CD4-positive, alpha-beta T cell treated with Interferon alpha-2 for 1 hour (primary cell): ENCODE measurements around the gene BPIFA2.
"Not testable (repeated sequence)": the region's sequence is repeated elsewhere in the genome, so short reads cannot be mapped to it uniquely, and the experiment has no call there.

Experiments
- DNase-seq, 2 donors: peaks; one replicate each; pipeline ENCODE4 v3.0.0-alpha.2; 2020 to 2022

BPIFA2 gene

DNA sequence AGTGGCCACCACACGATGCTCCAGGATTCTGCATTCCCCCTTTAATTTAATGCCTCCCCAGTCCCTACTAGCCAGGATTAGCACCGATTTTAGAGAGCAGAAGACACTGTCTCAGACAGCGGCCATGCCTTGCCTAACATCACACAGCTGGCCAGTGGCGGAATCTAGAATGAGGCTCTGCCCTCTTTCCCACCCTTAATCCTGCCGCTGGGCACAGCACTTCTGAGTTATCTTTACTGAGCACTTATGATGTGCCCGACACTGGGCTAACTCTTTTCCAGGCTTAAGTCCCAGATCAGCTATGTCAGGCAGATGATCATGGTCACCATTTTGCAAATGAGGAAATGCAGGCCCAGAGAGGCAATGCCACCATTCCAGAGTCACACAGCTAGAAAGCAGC is 5.6 kb upstream of the BPIFA2 start:
- no peak for DNase-seq

DNA sequence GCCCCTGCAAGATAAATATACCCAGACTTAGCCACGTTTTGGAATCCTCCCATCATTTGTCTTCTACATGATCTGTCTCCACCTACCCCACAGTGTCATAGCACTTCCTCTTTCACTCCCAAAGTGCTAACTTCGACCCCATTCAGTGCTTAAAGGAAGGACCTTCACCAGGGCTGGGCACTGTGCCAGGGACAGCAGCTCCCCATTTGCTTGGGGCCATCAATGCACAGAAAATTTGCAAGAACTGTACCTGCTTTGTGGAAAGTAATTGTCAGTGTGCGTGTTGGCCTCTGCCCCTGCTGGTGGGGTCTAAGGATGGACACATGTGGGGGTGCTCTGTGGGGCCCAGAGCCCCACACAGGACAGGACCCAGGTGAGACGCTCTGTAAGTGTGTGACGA is 5.2 kb upstream of the BPIFA2 start:
- DNase-seq: no peak

DNA sequence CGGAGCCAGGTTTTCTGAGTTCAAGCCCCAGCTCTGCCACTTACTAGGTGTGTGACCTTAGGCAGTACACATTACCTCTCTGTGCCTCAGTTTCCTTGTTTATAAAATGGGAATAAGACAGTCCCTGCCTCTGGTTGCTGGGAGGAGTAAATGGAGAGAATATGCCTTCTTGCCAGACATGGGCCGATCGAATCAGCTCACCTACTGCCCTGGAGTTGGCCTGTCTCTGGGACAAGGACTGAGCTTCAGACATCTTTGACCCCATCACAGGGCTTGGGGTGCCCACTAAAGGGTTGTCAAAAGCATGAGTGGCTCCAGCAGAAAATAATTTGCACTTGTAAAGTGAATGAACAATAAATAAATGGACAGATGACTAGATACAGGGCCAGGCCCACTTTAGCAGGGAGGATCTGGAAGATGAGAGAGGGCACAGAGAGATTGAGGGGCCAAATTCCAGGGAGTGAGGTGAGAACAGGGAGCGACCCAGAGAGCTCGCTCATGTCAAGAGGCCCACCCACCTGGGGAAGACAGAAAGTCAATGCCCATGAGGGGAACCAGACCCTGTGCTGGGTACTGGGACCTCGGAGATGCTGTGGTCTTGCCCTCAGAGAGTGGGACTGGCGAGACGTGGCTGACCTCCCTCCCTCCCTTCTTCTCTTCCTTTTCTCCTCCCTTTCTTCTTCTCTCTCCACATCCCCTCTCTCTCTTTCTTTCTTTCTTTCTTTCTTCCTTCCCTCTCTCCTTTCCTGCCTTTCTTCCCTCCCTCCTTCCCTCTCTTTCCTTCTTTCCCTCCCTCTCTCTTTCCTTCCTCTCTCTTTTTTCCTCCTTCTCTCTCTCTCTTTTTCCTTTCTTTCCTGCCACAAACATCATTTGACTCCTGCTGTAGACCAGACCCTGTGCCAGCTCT is 3.9 kb upstream of the BPIFA2 start:
- DNase-seq: no peak

DNA sequence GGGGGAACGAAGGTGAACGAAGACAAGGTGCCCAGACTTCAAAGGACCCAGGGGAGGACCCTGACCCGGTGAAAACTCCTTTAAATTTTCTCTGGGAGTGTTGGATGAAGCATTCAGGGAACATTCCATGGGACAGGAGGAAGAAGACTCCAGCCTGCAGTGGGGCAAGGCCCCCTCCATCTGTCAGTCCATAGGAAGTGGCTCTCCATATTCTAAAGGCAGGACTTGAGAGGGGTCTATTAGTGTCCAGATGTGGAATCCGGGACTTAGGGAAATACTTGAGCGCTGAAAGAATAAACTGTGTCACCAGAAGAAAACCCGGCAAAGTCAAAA is 3.2 kb upstream of the BPIFA2 start:
- DNase-seq: no peak

DNA sequence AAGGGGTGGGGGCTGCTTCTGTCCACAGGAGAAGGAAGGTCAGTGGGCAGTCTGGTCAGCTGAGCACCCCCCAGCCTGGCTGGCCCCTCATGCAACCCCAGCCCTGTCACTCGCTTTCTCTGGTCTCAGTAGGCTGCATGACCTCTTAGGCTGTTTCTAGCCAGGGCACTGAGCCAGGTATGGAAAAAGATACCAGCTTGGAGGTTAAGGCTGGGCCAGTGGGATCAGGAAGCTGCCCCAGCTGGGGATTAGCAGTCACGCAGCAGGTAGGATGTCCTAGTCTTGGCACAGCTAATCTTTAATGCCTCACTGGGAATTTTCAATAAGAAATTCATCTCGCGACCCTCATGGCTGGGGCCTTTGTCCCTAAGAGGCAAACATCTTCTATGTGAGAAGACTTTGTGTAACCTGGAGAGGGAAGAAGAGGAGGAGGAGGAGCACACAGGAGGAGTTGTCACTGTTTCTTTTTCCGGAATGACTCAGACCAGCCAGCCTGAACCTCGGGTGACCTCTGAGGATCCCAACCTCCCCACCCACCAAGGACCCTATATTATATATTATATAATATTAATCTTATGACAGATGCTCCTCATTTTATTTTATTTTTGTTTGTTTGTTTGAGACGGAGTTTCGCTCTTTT is 2.4 kb upstream of the BPIFA2 start:
- no peak for DNase-seq

DNA sequence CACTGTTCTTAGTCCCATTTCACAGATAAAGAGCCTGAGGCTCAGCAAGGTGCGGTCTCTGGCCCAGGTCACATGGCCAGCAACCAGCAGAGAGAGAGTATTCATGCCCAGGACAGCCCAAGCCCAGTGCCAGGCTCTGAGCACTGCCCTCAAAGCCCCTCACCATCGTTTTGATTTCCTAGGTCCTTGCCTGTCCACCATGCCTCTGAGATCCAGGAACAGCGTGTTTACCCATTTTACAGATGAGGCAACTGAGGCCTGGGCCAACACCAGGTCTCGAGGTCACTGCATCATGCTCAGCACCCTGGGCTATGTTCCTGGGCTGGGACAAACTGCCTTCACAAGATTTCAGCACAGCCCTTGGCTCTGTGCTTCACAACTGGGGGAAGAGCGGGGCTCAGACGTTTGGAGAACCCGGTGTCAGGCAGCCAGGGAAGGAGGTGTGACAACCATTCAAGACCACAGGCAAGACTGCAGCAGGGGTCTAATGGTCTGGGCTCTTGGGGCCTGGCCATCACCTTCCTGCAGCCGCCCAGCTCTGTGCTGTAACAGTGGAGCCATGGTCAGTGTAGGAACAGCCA is 1.3 kb upstream of the BPIFA2 start:
- DNase-seq: no peak

DNA sequence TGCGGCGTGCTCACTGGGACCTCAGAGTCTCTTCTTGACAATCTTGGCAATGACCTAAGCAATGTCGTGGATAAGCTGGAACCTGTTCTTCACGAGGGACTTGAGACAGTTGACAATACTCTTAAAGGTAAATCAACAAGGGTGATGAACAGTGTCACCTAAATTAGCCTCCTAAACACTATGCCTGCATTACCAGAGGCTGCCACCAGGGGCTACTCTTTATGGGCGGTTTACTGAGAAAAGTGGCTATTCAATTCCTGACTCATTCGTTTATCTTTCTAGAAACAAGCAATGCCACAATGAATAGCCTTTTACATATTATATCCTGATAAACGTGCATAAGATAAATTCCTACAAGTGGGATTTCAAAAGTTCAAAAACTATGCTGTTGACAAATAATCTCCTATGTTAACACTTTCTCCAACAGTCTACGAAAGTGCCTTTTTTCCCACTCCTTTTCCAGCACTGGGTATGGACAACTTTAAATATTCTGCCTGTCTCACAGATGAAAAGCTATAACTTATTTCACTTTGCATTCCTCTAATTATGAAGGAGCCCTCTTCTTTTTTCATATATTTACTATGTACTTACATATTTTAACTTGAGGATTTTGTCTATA is 1.3 kb downstream of the BPIFA2 start:
- DNase-seq: no peak

DNA sequence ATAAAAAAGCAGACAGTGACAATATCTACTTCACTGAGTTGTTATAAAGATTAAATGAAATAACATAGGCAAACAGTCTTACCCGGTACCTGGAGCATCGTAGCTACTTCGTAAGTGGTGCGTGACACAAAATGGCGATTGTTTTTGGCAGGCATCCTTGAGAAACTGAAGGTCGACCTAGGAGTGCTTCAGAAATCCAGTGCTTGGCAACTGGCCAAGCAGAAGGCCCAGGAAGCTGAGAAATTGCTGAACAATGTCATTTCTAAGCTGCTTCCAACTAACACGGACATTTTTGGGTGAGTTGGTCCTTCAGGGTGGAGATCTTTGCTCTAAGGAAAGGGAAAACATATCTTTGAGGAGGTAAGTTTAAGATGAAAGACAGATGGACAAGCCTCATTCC is 4.8 kb downstream of the BPIFA2 start:
- DNase-seq: no peak

DNA sequence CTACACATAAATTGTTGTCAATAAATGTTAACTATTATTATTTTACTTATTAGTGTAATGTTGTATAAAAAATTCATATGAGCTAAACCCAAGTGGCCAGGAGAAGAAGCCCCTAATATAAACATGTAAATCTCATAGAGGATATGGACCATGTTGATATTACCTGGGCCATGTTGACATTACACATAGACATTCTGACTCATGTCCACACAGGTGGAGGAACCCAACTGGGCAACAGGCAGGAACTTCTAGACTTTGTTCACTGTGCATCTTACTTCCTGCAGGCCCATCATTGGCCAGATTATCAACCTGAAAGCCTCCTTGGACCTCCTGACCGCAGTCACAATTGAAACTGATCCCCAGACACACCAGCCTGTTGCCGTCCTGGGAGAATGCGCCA is 7.2 kb downstream of the BPIFA2 start:
- no peak for DNase-seq

DNA sequence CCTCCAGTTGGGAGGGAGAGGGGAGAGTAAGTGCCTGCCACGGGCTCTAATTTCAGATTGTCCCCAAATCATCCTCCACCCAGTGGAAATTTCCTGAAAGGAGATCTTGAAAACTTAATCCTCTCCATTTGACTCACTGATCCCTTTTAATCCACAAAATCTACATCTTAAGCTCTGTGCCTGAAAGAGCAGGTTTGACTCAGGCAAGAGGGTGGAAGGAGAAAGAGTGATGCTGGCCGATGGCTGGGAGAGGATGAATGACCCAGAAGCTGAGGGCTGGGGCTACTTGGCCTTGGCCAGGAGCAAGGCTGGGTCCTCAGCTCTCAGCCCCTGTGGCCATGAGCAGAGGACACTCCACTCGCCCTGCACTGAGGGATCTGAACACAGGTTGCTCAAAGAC is 8.1 kb downstream of the BPIFA2 start:
- no peak for DNase-seq

DNA sequence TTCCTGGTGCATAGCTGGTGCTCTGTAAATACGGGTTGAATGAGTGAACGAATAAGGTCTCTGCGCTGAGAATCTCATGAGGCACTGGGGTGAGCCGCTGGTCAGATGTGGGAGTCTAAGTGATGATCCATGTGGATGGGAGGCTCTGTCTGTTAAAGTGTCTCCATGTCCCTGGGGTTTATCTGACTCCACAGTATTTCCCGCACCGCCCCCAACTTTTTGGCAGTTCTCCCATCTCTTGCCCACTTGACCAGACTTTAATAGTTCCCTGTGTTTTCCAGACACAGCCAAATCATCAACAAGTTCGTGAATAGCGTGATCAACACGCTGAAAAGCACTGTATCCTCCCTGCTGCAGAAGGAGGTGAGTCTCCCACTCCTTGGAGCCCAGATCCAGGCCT is 9.9 kb downstream of the BPIFA2 start:
- DNase-seq: no peak

DNA sequence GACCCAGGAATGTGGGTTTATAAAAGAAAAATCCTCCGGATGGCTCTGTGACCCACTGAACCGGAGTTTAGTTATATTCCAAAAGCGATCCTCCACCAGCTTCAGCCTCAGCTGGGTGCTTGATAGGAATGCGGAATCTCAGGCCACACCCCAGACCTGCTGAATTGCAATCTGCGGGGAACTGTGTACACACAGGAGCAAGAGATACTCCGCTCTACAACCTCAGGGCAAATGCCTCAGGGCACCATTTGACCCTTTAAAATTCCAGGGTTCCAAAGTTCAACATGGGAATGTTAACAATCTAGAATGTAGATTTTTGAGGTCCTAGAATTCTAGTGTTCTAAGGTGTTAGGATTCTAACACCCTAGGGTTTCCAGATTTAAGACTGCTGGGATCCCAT is 10.8 kb downstream of the BPIFA2 start:
- DNase-seq: no peak

DNA sequence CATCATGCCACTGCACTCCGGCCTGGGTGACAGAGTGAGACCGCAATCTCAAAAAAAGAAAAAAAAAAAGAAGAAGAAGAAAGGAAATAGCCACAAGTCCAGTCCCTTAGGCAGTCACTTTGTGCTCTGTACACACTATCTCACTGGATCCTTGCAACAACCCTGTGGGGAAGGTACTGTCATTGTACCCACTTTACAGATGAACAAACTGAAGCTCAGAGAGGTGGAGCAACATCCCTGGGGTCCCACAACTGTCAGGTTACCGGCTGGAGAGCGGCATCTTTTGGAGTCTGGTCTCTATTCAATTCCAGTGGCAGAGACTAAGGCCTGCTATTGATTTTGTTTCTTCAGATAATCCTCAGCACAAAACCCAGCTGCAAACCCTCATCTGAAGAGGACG is 12.2 kb downstream of the BPIFA2 start:
- DNase-seq: no peak

DNA sequence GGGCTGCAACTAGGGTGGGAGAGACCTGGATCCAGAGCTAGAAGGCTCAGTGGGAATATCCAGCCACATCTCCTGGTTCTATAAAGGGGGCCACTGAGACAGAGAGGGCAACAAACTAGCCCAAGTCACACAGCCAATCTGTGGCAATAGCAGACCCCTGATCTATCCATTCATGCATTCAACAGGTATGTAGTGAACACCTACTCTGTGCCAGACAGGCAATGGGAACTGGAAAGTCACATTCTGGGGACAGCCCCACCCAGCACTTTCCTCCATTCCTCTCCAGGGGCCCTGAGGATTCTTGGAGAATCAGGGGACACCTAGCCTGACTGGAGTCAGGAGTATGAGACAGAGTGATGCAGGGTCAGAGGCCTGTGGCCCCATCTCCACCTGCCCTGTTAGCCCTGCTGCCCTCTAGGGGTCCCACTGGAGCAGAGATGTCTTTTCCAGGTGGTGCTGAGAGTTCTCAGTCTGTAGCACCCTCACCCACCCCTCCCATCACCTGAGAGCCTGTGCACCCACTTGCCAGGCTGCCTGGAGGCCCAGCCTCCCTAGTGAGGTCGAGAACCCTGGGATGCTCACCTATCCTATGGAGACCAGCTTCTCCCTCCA is 13.6 kb downstream of the BPIFA2 start:
- no peak for DNase-seq

DNA sequence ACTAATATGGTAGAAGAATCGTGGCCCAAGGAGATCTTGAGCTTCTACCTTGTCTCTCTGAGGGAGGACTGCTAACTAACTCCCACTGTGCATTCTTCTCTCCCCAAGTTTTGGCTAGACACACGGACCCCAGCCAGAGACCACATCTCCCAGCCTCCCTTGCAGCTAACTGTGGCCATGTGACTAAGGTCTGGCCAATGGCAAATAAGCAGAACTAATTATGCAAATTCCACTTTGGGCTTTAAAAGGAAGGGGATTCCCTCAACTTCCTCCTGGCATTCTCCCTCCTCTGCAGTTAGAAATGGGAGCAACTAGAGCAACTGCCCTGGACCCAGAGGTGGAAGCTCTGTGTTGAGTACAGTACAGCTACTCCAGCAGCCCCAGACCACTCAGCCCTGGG is 15.4 kb downstream of the BPIFA2 start:
- no peak for DNase-seq

DNA sequence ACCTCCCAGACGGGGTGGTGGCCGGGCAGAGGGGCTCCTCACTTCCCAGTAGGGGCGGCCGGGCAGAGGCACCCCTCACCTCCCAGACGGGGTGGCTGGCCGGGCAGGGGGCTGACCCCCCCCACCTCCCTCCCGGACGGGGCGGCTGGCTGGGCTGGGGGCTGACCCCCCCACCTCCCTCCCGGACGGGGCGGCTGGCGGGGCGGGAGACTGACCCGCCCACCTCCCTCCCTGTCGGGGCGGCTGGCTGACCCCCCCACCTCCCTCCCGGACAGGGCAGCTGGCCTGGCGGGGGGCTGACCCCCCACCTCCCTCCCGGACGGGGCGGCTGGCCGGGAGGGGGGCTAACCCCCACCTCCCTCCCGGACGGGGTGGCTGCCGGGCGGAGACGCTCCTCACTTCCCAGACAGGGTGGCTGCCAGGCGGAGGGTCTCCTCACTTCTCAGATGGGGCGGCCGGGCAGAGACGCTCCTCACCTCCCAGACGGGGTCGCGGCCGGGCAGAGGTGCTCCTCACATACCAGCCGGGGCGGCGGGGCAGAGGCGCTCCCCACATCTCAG is 17.2 kb downstream of the BPIFA2 start:
- DNase-seq: not testable (repeated sequence)

DNA sequence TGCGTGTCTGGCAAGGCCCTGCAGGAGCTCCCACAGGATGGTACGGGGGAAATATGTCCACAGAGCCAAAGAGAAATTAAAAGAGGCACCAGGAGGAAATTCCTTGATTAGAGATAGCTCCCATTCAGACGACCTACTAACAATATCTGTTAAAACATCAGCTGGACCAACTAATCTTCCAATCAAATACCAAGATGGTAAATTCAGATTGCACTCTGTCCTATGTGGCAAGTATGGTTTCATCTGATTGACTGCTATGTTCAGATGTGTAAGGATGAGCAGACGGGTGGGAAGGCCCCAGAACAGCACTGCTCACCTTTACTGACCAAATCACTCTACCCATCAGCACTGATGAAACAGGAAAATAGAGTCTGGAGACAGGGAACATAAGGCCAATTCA is 19.5 kb downstream of the BPIFA2 start:
- no peak for DNase-seq

DNA sequence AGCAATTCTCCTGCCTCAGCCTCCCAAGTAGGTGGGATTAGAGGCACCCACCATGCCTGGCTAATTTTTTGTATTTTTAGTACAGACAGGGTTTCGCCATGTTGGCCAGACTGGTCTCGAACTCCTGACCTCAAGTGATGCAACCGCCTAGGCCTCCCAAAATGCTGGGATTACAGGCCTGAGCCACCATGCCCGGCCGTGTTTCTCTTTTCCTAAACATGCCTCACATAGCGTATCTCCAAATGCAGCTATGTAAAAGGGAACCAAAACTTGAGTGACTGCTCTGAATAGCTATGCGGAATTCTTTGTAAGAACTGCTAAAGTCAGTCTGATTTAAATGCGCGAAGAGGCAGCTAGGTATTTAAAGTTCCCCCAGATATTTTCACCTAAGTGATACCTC is 20.5 kb downstream of the BPIFA2 start:
- no peak for DNase-seq

DNA sequence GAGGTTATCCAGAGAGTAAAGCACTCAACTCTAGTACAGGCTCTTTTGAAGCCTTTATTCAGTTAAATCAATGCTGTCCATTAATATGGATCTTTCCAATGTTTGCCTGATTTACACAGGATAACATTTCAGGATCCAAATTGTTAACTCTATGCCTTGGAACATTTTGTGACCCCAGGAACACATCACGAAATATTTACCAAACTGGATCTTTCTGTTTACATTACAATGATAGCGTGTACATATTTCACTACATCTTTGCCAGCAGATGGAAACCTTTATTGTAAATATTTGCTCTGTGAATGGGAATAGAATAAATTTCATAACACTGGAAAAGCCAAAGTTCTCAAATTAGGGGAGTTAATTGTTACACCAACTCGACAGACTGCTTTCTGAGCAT is 23.5 kb downstream of the BPIFA2 start:
- DNase-seq: no peak

DNA sequence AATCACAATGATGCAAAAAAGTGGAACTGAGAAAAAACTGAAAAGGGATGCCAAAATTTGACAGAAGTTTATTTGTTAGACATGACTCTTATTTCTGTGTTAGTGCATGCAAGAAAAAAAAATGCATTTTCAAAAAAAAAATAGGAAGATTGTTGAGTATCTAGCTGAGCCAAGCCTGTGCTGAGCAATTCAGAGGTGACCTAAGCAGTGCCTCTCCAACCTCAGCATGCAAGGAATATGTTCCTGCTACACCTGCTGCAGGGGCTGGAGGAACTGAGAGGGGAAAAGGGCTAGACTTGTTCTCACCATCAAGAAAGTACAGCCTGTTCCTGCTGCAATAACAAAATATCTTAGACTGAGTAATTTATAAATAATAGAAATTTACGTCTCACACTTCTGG is 24.0 kb downstream of the BPIFA2 start:
- no peak for DNase-seq

DNA sequence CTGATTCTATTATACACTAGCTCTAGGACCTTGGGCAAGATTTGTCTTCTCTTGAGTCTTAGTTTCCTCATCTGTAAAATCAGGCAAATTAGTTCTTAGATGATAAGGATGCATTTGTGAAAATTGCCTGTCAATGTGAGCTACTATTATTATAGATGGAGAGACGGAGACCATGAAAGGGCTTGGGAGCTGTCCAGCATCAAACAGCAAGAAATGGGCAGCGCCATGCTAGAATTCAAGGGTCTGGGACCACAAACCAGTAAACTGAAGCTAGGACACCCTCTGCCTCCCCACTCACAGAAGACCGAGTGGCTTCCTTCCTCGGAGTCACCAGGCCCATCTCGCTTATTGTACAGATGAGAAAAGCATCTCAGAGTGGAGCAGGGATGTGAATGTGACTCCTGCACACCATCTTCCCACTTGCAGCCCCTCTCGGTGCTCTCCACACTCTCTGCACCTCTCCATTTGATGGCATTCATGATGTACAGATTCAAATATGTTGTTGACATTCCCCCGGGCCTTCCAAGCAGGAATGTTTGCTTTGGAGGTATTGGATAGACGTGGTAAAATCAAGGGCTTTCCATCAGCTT is 25.0 kb downstream of the BPIFA2 start:
- no peak for DNase-seq

DNA sequence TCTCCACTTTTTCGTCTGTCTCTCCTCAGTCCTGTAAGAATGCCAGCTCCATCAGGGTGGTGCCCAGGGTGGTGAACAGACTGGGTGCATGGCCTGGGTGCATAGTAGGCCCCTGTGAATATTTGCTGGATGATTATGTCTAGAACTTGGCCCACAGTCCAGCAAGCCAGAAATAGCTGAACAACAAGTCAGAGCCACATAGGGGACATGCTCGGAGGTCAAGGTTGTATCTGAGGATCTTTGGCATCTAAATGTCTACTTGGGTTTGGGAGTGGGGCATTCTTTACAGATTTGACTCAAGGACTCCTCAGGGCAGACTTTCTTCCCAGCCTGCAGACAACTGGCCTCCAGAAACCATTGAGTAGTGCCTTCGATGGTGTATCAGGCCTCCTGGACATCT is 31.1 kb downstream of the BPIFA2 start:
- DNase-seq: no peak

DNA sequence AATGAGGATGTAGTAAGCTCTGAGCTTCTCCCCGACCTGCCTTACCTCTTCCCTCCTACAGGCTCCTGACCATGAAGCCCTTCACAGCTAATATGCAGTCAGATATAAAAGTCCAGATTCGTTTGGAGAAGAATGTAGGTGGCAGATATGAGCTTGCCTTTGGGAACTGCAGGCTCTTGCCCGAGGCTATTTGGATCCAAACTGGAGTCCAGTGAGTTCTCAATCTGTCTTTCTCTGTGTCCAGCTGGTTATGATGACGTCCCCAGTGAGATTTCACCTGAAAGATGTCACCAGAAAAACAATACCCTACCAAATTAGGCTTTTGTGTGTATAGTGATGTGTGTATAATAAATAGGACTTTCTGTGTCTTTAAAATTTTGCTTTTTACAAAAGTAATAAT is 34.5 kb downstream of the BPIFA2 start:
- DNase-seq: no peak
